Glutamatergic neuron (in vitro differentiated cells): ENCODE measurements around the gene MAT2B. TPM values are rescaled to one million over a fixed set of nuclear protein-coding genes. Genes with fewer than 3 reads are reported as not detected.

Experiments
- DNase-seq: peaks from one replicate; pipeline ENCODE4 v3.0.0; 2022
- H3K27ac Mint-ChIP-seq: one replicate; pipeline ENCODE4 v1.8.0; 2020; ENCODE audit warnings: mild to moderate bottlenecking, mixed read lengths, inconsistent platforms; ENCODE audit not compliant: unreplicated experiment
- H3K27me3 Mint-ChIP-seq: one replicate; pipeline ENCODE4 v1.8.0; 2020; ENCODE audit warnings: mild to moderate bottlenecking, moderate library complexity, mixed read lengths, inconsistent platforms; ENCODE audit not compliant: unreplicated experiment
- H3K36me3 Mint-ChIP-seq: one replicate; pipeline ENCODE4 v1.8.0; 2020; ENCODE audit warnings: mild to moderate bottlenecking, mixed read lengths, inconsistent platforms; ENCODE audit not compliant: unreplicated experiment
- H3K4me1 Mint-ChIP-seq: one replicate; pipeline ENCODE4 v1.8.0; 2020; ENCODE audit warnings: mild to moderate bottlenecking, low read depth, mixed read lengths, inconsistent platforms; ENCODE audit not compliant: unreplicated experiment
- H3K4me3 Mint-ChIP-seq: one replicate; pipeline ENCODE4 v1.8.0; 2020; ENCODE audit warnings: mild to moderate bottlenecking, mixed read lengths, inconsistent platforms; ENCODE audit not compliant: unreplicated experiment
- H3K9me3 Mint-ChIP-seq: one replicate; pipeline ENCODE4 v1.8.0; 2020; ENCODE audit warnings: mild to moderate bottlenecking, moderate library complexity, mixed read lengths, inconsistent platforms; ENCODE audit not compliant: unreplicated experiment
- total RNA-seq: library from RNA; stranded (reverse); fragmentation: NEBNext Ultra II Directional; extraction: Animal tissue kit (Norgen Biotek cat#: 25700); gene quantifications from one replicate; pipeline ENCODE4 v1.2.1, GENCODE V29; 2021; ENCODE audit not compliant: unreplicated experiment
- TF ChIP-seq, protein P1 (sequence below): fragments of 200-600 bp; sonication (generic); IDR thresholded peaks from one replicate; pipeline ENCODE4 v1.5.0; 2021; ENCODE audit not compliant: partially characterized antibody, unreplicated experiment

The MAT2B gene
- total RNA-seq, 1 donor from 2014 or later = 23.1 TPM

DNA sequence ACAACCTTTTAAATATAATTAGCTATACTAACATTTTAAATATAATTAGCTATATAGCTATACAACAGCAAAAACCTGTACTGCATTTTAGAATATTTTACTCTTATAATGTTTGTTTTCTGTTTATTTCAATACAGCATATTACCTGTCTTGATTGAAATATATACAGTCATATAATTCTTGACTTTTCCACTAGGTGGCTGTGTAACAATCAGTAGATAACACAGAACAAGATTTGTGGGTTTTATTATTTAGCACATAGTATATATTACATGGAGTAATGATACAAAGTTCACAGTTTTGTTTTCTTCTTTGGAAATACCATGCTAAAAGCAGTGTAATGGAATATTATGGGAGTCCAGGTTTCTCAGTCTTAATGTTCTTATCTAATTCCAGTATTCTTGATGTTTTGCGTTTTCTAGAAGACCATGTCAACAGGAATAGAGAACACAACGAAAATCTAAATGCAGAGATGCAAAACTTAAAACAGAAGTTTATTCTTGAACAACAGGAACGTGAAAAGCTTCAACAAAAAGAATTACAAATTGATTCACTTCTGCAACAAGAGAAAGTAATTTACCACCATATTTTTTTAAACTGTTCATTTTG lies 31.7 kb upstream of the MAT2B start:
- TF ChIP-seq, protein P1, sequence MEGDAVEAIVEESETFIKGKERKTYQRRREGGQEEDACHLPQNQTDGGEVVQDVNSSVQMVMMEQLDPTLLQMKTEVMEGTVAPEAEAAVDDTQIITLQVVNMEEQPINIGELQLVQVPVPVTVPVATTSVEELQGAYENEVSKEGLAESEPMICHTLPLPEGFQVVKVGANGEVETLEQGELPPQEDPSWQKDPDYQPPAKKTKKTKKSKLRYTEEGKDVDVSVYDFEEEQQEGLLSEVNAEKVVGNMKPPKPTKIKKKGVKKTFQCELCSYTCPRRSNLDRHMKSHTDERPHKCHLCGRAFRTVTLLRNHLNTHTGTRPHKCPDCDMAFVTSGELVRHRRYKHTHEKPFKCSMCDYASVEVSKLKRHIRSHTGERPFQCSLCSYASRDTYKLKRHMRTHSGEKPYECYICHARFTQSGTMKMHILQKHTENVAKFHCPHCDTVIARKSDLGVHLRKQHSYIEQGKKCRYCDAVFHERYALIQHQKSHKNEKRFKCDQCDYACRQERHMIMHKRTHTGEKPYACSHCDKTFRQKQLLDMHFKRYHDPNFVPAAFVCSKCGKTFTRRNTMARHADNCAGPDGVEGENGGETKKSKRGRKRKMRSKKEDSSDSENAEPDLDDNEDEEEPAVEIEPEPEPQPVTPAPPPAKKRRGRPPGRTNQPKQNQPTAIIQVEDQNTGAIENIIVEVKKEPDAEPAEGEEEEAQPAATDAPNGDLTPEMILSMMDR = no peak
- Mint-ChIP-seq H3K36me3 (no peaks in the 10 kb centered on the region), H3K4me1 (no peaks in the 10 kb centered on the region), H3K9me3 (no peaks in the 10 kb centered on the region), H3K4me3 (no peak overlapping the region), H3K27ac (no peak overlapping the region), H3K27me3 (no peaks in the 10 kb centered on the region)
- DNase-seq = no peak

DNA sequence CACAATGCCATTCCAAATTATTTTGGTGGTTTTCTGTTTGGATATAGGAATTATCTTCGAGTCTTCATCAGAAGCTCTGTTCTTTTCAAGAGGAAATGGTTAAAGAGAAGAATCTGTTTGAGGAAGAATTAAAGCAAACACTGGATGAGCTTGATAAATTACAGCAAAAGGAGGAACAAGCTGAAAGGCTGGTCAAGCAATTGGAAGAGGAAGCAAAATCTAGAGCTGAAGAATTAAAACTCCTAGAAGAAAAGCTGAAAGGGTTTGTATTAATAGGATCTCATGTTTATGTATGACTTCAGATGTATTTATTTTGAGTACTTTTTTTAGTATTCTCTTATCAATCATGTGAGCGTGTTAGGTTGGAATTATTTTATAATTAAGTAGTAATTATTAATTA lies 30.0 kb upstream of the MAT2B start:
- Mint-ChIP-seq H3K9me3 (no peaks in the 10 kb centered on the region), H3K36me3 (no peaks in the 10 kb centered on the region)
- TF ChIP-seq, protein P1 = no peak

DNA sequence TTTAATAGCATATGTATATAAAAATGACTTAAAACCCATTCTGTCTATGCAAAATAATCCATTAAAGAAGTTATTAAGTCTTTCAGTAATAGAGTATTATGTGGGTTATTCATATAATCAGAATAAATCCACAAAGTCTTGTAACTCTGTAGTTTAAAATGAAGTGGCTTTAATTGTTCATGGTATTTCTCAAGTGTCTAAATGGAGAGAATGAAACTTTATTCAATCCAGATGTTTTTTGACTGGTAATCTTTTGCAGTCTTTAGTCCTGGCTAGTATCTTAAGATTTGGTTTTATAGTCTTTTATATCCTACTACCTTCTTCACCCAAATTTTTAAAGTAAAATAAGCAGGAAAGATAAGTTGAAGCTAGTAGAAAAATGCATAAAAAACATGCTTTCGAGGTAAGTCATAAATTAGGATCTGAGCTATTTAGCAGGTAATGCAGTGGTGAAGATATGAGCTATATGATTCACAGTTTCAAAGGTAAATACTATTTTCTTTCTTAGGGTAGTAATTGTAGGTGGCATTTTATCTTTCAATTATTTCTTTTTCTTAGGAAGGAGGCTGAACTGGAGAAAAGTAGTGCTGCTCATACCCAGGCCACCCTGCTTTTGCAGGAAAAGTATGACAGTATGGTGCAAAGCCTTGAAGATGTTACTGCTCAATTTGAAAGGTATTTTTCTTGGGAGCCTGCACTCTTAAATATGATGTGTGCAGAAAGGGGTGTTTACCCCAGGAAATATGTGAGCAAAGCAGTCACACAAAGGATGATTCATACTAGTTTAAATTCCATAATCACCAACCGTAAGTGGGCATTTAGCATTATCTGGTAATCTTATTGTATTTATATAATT lies 27.1 kb upstream of the MAT2B start:
- TF ChIP-seq, protein P1 = no peak
- Mint-ChIP-seq H3K27me3 (peaks cover 2% of the 10 kb centered on the region), H3K9me3 (no peaks in the 10 kb centered on the region), H3K27ac (no peak overlapping the region), H3K4me1 (no peaks in the 10 kb centered on the region), H3K36me3 (no peaks in the 10 kb centered on the region), H3K4me3 (no peak overlapping the region)
- no peak for DNase-seq

More for the DNA sequence above, 30.0 kb upstream of the MAT2B start:
- H3K4me1 Mint-ChIP-seq = no peaks in the 10 kb centered on the region
- no peak for DNase-seq
- no peak overlapping the region for H3K27ac Mint-ChIP-seq
- H3K27me3 Mint-ChIP-seq = no peaks in the 10 kb centered on the region
- no peak overlapping the region for H3K4me3 Mint-ChIP-seq

DNA sequence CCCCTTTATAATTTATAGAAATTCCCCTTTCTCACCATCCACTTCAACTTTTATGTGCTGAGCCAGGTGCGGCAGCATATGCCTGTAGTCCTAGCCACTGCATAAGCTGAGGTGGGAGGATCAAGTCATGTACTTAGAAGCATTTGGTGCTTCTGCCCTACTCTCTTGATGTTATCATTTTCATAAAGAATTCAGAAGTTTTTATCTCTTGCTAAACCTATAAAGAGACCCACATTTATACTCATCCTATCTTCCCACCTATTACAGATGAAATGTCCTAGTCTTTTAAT lies 26.5 kb upstream of the MAT2B start:
- Mint-ChIP-seq H3K36me3 (no peaks in the 10 kb centered on the region), H3K27ac (no peak overlapping the region), H3K4me3 (no peak overlapping the region), H3K4me1 (no peaks in the 10 kb centered on the region), H3K9me3 (no peaks in the 10 kb centered on the region), H3K27me3 (peaks cover 2% of the 10 kb centered on the region)
- TF ChIP-seq, protein P1 = no peak
- DNase-seq = no peak

DNA sequence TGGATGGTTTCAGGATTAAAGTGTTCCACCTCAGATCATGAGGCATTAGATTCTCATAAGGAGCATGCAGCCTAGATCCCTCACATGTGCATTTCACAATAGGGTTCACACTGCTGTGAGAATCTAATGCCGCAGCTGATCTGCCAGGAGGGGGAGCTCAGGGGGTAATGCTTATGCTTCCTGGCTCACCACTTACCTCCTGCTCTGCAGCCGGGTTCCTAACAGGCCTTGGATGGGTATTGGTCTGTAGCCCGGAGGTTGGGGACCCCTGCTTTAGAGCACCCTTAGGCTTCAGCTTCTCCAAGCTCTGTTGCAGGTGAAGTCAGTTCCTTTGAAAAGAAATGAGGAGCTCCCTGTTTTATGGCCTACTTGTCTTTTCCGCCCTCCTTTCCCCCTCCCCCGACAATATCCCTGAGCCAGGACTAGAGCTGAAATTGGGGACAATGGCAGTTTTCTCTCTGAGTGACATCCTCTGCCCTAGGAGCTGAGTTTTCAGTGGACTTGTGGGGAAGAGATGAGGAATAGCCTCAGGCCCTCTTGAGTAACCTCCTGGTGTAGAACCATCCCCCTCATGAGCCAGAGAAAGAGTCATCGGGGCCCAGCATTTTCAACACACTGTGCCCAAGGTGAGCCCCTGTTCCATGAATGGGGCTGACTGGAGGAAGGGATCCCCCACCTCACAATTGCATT lies 16.2 kb upstream of the MAT2B start:
- Mint-ChIP-seq H3K27me3 (no peaks in the 10 kb centered on the region), H3K4me3 (no peak overlapping the region), H3K27ac (no peak overlapping the region), H3K9me3 (no peaks in the 10 kb centered on the region), H3K36me3 (no peaks in the 10 kb centered on the region), H3K4me1 (no peaks in the 10 kb centered on the region)
- DNase-seq = peak; percentile 32
- TF ChIP-seq, protein P1 = no peak
